ENCODE results near the gene FBXO17. TPM values are rescaled to one million over a fixed set of nuclear protein-coding genes. Genes with fewer than 3 reads are reported as not detected.

The FBXO17 gene
- total RNA-seq, 1 experiment from 2014 or later, result 16.8 TPM

- H3K9me3 Mint-ChIP-seq, result no peaks in the 10 kb centered on the region
- peaks cover 10% of the 10 kb centered on the region for H3K36me3 Mint-ChIP-seq
- H3K4me1 Mint-ChIP-seq, result peaks cover 4% of the 10 kb centered on the region; the same call in 1 of the 2 replicates
- ChIA-PET POLR2A (interaction anchor here (1.5 kb wide), 1 partner anchor 9 kb away, joined by 11 read pairs; the partner anchor contains the start of genes NFKBIB and SIRT2), CTCF (interaction anchor here (2.6 kb wide), 1 partner anchor 21 kb away, joined by 11 read pairs; the partner anchor contains the start of genes MRPS12 and SARS2)
- peaks cover 10% of the 10 kb centered on the region for H3K27me3 Mint-ChIP-seq (ENCODE audit: low read depth)
- H3K27ac Mint-ChIP-seq, result no peak overlapping the region
- ATAC-seq, result no peak
- DNase-seq (ENCODE audit: low spot score), result no peak
- no peak overlapping the region for H3K4me3 Mint-ChIP-seq
- TF ChIP-seq ZNF423 (CRISPR knock-in tag; IDR thresholded peaks at IDR 0.05), result no peak
Observed at GRCh38 chr19:38908911-38909310, 66.6 kb downstream of the FBXO17 start.

GRCh38 chr19:38907670-38908069 is 67.9 kb downstream of the FBXO17 start:
- POLR2A ChIA-PET, result interaction anchor here (1.5 kb wide), 1 partner anchor 8 kb away, joined by 11 read pairs; the partner anchor contains the start of genes NFKBIB and SIRT2
- Mint-ChIP-seq H3K27ac (no peak overlapping the region; the same call in 1 of the 2 replicates), H3K9me3 (no peaks in the 10 kb centered on the region), H3K4me1 (peaks cover 4% of the 10 kb centered on the region; the same call in 1 of the 2 replicates), H3K4me3 (no peak overlapping the region), H3K27me3 (ENCODE audit: low read depth) (peaks cover 7% of the 10 kb centered on the region), H3K36me3 (peaks cover 10% of the 10 kb centered on the region)
- no peak for DNase-seq (ENCODE audit: low spot score)
- no peak for ATAC-seq
- CTCF ChIA-PET, result no interaction called here
- TF ChIP-seq PRRX2 (CRISPR knock-in tag; IDR thresholded peaks at IDR 0.05) (no peak), ZNF317 (CRISPR knock-in tag; IDR thresholded peaks at IDR 0.05; ENCODE audit: borderline replicate concordance, low read depth) (no peak), PRDM15 (CRISPR knock-in tag; IDR thresholded peaks at IDR 0.05) (no peak), ZNF138 (CRISPR knock-in tag; conservative IDR thresholded peaks at IDR 0.05) (no peak), KAT7 (CRISPR knock-in tag; IDR thresholded peaks at IDR 0.05; ENCODE audit: borderline replicate concordance) (no peak), RORB (CRISPR knock-in tag; IDR thresholded peaks at IDR 0.05) (no peak), TEAD4 (CRISPR knock-in tag; IDR thresholded peaks at IDR 0.05) (no peak), ZNF532 (CRISPR knock-in tag; IDR thresholded peaks at IDR 0.05; ENCODE audit: borderline replicate concordance) (no peak), JUN (CRISPR knock-in tag; IDR thresholded peaks at IDR 0.05) (no peak), NR3C1 (CRISPR knock-in tag; conservative IDR thresholded peaks at IDR 0.05; ENCODE audit: low read depth) (no peak), HMGXB4 (CRISPR knock-in tag; IDR thresholded peaks at IDR 0.05) (no peak), JAZF1 (CRISPR knock-in tag; IDR thresholded peaks at IDR 0.05) (no peak)

GRCh38 chr19:38907227-38907626 is 68.3 kb downstream of the FBXO17 start:
- Mint-ChIP-seq H3K36me3 (peaks cover 10% of the 10 kb centered on the region), H3K9me3 (no peaks in the 10 kb centered on the region), H3K4me1 (peaks cover 4% of the 10 kb centered on the region; the same call in 1 of the 2 replicates), H3K27ac (no peak overlapping the region), H3K4me3 (no peak overlapping the region), H3K27me3 (ENCODE audit: low read depth) (peaks cover 4% of the 10 kb centered on the region; the same call in 1 of the 2 replicates)
- ChIA-PET POLR2A (no interaction called here), CTCF (no interaction called here)
- DNase-seq (ENCODE audit: low spot score) (no peak), ATAC-seq (no peak)
- no peak for TF ChIP-seq USF2 (CRISPR knock-in tag; IDR thresholded peaks at IDR 0.05)
- no peak for TF ChIP-seq ATF2 (CRISPR knock-in tag; IDR thresholded peaks at IDR 0.05; ENCODE audit: borderline replicate concordance, low read depth)
- no peak for TF ChIP-seq ZNF425 (CRISPR knock-in tag; conservative IDR thresholded peaks at IDR 0.05)
- TF ChIP-seq SMAD3 (CRISPR knock-in tag; IDR thresholded peaks at IDR 0.05; ENCODE audit: borderline replicate concordance), result no peak
- no peak for TF ChIP-seq GTF2I (CRISPR knock-in tag; conservative IDR thresholded peaks at IDR 0.05)

All from WTC11 (cell line).